Heart left ventricle (tissue), 16 donors: Measurements from ENCODE around the gene ZNF839. TPM values are rescaled to one million over a fixed set of nuclear protein-coding genes. Genes with fewer than 3 reads are reported as not detected.

Experiments used
- ATAC-seq, 4 donors: fragments of 200-7000 bp; cut with Tn5 transposase; one replicate each; pipeline ENCODE4 v1.9.1; 2020 to 2022; ENCODE audit warnings: moderate library complexity in 4 of 4, mild to moderate bottlenecking in 3 of 4, moderate number of reproducible peaks in 1 of 4
- DNase-seq, 5 donors: peaks; one replicate each; pipeline ENCODE4 v3.0.0-alpha.2; 2020
- H3K27ac ChIP-seq, 12 donors: fragments of 200-600 bp; sonication (generic) in 4 of 12; one replicate each; pipeline versions ENCODE4 v1.5.0 to v1.8.0; 2016 to 2022; ENCODE audit warnings: mild to moderate bottlenecking in 2 of 12
- H3K27me3 ChIP-seq, 9 donors: fragments of 200-600 bp; sonication (generic) in 2 of 9; one replicate each; pipeline versions ENCODE4 v1.5.1 to v1.8.0; 2016 to 2022; ENCODE audit warnings: mild to moderate bottlenecking in 3 of 9
- H3K36me3 ChIP-seq, 9 donors: fragments of 200-600 bp; sonication (generic) in 2 of 9; one replicate each; pipeline versions ENCODE4 v1.5.0 to v1.8.0; 2018 to 2022; ENCODE audit warnings: mild to moderate bottlenecking in 2 of 9
- H3K4me1 ChIP-seq, 12 donors: fragments of 200-600 bp; sonication (generic) in 4 of 12; one replicate each; pipeline versions ENCODE4 v1.5.0 to v1.8.0; 2016 to 2022; ENCODE audit warnings: mild to moderate bottlenecking in 3 of 12
- H3K4me3 ChIP-seq, 12 donors: fragments of 200-600 bp; sonication (generic) in 4 of 12; one replicate each; pipeline versions ENCODE4 v1.5.0 to v1.8.0; 2017 to 2022; ENCODE audit warnings: mild to moderate bottlenecking in 9 of 12, moderate library complexity in 4 of 12
- H3K9me3 ChIP-seq, 12 donors: fragments of 200-600 bp; sonication (generic) in 4 of 12; one replicate each; pipeline versions ENCODE4 v1.5.0 to v1.8.0; 2016 to 2022; ENCODE audit warnings: mild to moderate bottlenecking in 1 of 12
- CTCF ChIP-seq, 12 donors: fragments of 200-600 bp; sonication (generic) in 4 of 12; IDR thresholded peaks; one replicate each; pipeline versions ENCODE4 v1.5.0 to v1.8.0; 2018 to 2022; ENCODE audit warnings: antibody characterized with exemption in 12 of 12, mild to moderate bottlenecking in 5 of 12
- POLR2A ChIP-seq, 2 donors: fragments of 450-650 bp; IDR thresholded peaks; one replicate each; pipeline ENCODE4 v1.6.1; 2017; ENCODE audit warnings: antibody characterized with exemption in 2 of 2, mild to moderate bottlenecking in 2 of 2, moderate library complexity in 2 of 2
- WGBS, 4 donors: extraction: QIAGEN DNeasy Blood & Tissue Kit in 2 of 4; methylation state at CpG; one replicate each; pipeline versions ENCODE4 v1.1.5 to v1.1.7; 2013 to 2018; 5-methylcytosine and 5-hydroxymethylcytosine counted together
- intact Hi-C, 10 donors: fragments of 100-400 bp; cut with DNase I; formaldehyde crosslinking; loops; one replicate each; pipeline versions ENCODE4 v1.11.1 to v1.14.2; 2022
- polyA plus RNA-seq, 2 donors: library from polyadenylated mRNA; stranded (reverse); fragments of 200-250 nt; gene quantifications; one replicate each; pipeline ENCODE4 v1.2.3, GENCODE V29; 2013
- total RNA-seq, 9 donors: library from RNA; depleted of rRNA in 2 of 9; stranded (reverse); fragments of >200 nt in 2 of 9; fragmentation: NEBNext Ultra II Directional in 3 of 9; extraction: Animal tissue kit (Norgen Biotek cat#: 25700) in 3 of 9; gene quantifications; one replicate each; pipeline versions ENCODE4 v1.1.0 to v1.2.4, GENCODE V29; 2016 to 2023
- donor health status: ischemic (EF 13 %, LVEDD 7.1; RV severe dilation, severe dysfunction).
- donor health status: healthy with polysubstance abuse.
- donor health status: DM: no; HTN: yes; CAD: no.
- donor health status: DM: no; HTN: no; CAD: no.
- donor health status: ischemic (EF 25% LVEDD 6.9; RV normal size, moderate dysfunction).
- donor health status: ischemic (EF 25% LVEDD 5.7; RV mildly dilated, moderate dysfunction).
- donor health status: healthy.
- donor health status: DM: yes; HTN: yes; CAD: no.
- donor health status: ischemic (EF 35%, LVEDD 5.7; RV mildly dilated, moderate dysfunction).
- donor health status: nonischemic (EF 11% LVEDD 7.7; RV severe dilation, severe dysfunction).
- donor health status: DM: yes; HTN: yes; CAD: no.
- donor health status: PGD.
- donor health status: ischemic (EF 29% LVEDD 5.4; RV normal size, mild dysfunction).
- donor health status: nonischemic (EF 23%, LVEDD 6.1; RV moderate dilation, normal function).

Gene ZNF839
- total and polyA plus RNA-seq, 11 donors, result 4.3 to 12.3 (median 8.7) TPM

DNA sequence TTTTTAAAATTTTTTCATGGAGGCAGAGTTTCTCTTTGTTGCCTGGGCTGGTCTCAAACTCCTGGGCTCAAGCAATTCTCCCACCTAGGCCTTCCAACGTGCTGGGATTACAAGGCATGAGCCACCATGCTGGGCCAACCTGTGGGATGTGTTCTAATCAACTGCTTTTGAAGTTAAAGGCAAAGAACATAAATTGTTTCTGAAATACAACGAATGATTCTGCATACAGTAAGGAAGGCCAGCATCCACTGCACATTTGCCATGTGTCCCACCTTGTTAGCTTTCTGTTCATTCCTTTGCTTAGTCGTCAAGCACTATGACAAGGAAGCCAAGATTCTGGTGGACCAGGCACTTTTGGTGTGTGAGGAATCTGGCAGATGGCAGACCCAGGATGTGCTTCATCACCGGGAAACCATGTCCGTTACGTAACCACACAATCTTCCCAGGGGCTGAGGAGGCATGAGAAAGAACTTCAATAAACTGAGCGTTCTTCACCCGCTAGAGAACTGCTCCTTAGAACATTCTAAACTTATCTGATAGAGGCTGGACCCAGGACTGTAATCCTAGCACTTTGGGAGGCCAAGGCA, 39.1 kb upstream of the ZNF839 start:
- DNase-seq (no peak), ATAC-seq (no peak)
- H3K4me3 ChIP-seq, result no peak overlapping the region
- no peak overlapping the region for H3K27ac ChIP-seq
- intact Hi-C loops, result no loop called here
- H3K9me3 ChIP-seq, result no peaks in the 10 kb centered on the region
- peaks cover 0 to 16% (median 1%) of the 10 kb centered on the region in 12 donors for H3K4me1 ChIP-seq
- H3K36me3 ChIP-seq, result peaks cover 0 to 34% (median 12%) of the 10 kb centered on the region in 9 donors
- TF ChIP-seq CTCF (IDR thresholded peaks at IDR 0.05), result no peak
- no peak for TF ChIP-seq POLR2A (IDR thresholded peaks at IDR 0.05)
- H3K27me3 ChIP-seq, result no peaks in the 10 kb centered on the region
- WGBS, 4 donors, result 92 to 97% (median 95%) methylated on average over 8 of the region's 8 CpGs

GRCh38 chr14:102282751-102283465, 36.6 kb upstream of the ZNF839 start:
- DNase-seq (no peak), ATAC-seq (no peak)
- TF ChIP-seq CTCF (IDR thresholded peaks at IDR 0.05) (no peak), POLR2A (IDR thresholded peaks at IDR 0.05) (no peak)
- no peak overlapping the region for H3K27ac ChIP-seq
- peaks cover 0 to 15% (median 1%) of the 10 kb centered on the region in 12 donors for H3K4me1 ChIP-seq
- no peaks in the 10 kb centered on the region for H3K27me3 ChIP-seq
- H3K36me3 ChIP-seq, result peaks cover 0 to 34% (median 12%) of the 10 kb centered on the region in 9 donors
- no peaks in the 10 kb centered on the region for H3K9me3 ChIP-seq
- no peak overlapping the region for H3K4me3 ChIP-seq
- intact Hi-C loops, result no loop called here
- WGBS, 4 donors, result 89 to 94% (median 92%) methylated on average over 9 of the region's 9 CpGs

- no peak overlapping the region for H3K4me3 ChIP-seq
- H3K9me3 ChIP-seq, result peaks cover 0 to 3% (median 0%) of the 10 kb centered on the region in 12 donors
- TF ChIP-seq POLR2A (IDR thresholded peaks at IDR 0.05) (no peak), CTCF (IDR thresholded peaks at IDR 0.05) (no peak)
- no peak overlapping the region for H3K27ac ChIP-seq
- H3K27me3 ChIP-seq, result no peaks in the 10 kb centered on the region
- H3K36me3 ChIP-seq, result peaks cover 0 to 34% (median 12%) of the 10 kb centered on the region in 9 donors
- 39 to 53% (median 46%) methylated on average over 2 of the region's 2 CpGs for WGBS, 4 donors
- peaks cover 0 to 11% (median 0%) of the 10 kb centered on the region in 12 donors for H3K4me1 ChIP-seq
- peak in 1 of 4 donors; percentile 12 for ATAC-seq
- DNase-seq, result no peak
- intact Hi-C loops, result no loop called here
Observed at GRCh38 chr14:102283631-102284129, 35.9 kb upstream of the ZNF839 start.

- no peak overlapping the region for H3K4me3 ChIP-seq
- no peaks in the 10 kb centered on the region for H3K27me3 ChIP-seq
- ATAC-seq, result no peak
- H3K36me3 ChIP-seq, result peaks cover 0 to 23% (median 7%) of the 10 kb centered on the region in 9 donors
- 72 to 98% (median 96%) methylated on average over 2 of the region's 2 CpGs for WGBS, 4 donors
- no peak for DNase-seq
- H3K27ac ChIP-seq, result no peak overlapping the region
- peaks cover 0 to 3% (median 0%) of the 10 kb centered on the region in 12 donors for H3K9me3 ChIP-seq
- H3K4me1 ChIP-seq, result peaks cover 0 to 11% (median 0%) of the 10 kb centered on the region in 12 donors
- TF ChIP-seq CTCF (IDR thresholded peaks at IDR 0.05), result no peak
- no peak for TF ChIP-seq POLR2A (IDR thresholded peaks at IDR 0.05)
- intact Hi-C loops, result no loop called here
Observed at GRCh38 chr14:102285106-102285505, 34.4 kb upstream of the ZNF839 start.
